GM12875 (cell line): ENCODE data around the gene DPEP2.
"Not testable (repeated sequence)": the region's sequence is repeated elsewhere in the genome, so short reads cannot be mapped to it uniquely, and the experiment has no call there.

Experiments used
- H3K4me3 ChIP-seq: one replicate; pipeline ENCODE4 v1.5.1; 2011; ENCODE audit warnings: low read depth, low read length, control low read depth
- TF ChIP-seq, protein P1 (sequence below): IDR thresholded peaks from 2 replicates; pipeline ENCODE4 v1.5.1; 2011; ENCODE audit warnings: low read depth, mild to moderate bottlenecking, control low read depth, inconsistent platforms, low read length, moderate library complexity, borderline replicate concordance; ENCODE audit not compliant: insufficient read depth

DPEP2 gene, protein sequence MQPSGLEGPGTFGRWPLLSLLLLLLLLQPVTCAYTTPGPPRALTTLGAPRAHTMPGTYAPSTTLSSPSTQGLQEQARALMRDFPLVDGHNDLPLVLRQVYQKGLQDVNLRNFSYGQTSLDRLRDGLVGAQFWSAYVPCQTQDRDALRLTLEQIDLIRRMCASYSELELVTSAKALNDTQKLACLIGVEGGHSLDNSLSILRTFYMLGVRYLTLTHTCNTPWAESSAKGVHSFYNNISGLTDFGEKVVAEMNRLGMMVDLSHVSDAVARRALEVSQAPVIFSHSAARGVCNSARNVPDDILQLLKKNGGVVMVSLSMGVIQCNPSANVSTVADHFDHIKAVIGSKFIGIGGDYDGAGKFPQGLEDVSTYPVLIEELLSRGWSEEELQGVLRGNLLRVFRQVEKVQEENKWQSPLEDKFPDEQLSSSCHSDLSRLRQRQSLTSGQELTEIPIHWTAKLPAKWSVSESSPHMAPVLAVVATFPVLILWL

DNA sequence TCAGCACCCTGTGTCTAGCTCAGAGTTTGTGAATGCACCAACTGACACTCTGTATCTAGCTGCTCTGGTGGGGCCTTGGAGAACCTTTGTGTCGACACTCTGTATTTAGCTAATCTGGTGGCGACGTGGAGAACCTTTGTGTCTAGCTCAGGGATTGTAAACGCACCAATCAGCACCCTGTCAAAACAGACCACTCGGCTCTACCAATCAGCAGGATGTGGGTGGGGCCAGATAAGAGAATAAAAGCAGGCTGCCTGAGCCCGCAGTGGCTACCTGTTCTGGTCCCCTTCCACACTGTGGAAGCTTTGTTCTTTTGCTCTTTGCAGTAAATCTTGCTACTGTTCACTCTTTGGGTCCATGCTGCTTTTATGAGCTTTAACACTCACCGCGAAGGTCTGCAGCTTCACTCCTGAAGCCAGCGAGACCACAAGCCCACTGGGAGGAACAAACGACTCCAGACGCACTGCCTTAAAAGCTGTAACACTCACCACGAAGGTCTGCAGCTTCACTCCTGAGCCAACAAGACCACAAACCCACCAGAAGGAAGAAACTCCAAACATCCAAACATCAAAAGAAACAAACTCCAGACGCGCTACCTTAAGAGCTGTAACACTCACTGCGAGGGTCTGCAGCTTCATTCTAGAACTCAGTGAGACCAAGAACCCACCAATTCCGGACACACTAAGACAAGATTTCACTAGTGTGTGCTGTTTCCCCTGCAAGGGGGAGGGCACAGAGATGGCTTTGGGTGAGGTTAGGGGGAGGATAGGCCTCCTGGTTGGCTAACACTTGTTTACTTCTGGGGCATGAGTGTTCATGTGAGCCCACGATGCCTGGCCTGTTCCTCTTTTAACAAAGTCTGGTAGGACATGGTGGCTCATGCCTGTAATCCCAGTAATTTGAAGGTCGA lies at the start of gene DPEP2:
Gene DPEP2, minus strand, starts transcription at position 706 of the 910 bp plus-strand sequence. CDS start 6,272 bp downstream, outside the sequence.
- H3K4me3 ChIP-seq, result not testable (repeated sequence)

DNA sequence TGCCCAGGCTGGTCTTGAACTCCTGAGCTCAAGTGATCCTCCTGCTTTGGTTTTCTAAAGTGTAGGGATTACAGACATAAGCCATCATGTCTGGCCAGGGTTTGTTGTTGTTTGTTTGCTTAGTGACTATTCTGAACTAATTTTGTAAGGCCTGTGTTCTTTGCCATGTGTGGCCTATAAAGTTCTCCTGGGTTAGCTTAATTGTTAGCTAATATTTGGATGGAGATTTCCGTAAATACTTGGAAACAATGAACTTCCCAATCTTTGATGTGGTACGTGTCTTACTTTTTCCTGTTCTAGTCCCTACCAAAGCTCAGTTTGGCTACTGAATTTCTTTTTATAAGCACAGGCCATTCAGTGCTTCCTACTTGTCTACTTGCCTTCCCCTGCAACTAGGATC lies 48.7 kb upstream of the DPEP2 start:
- H3K4me3 ChIP-seq, result no peak overlapping the region
- TF ChIP-seq, protein P1, sequence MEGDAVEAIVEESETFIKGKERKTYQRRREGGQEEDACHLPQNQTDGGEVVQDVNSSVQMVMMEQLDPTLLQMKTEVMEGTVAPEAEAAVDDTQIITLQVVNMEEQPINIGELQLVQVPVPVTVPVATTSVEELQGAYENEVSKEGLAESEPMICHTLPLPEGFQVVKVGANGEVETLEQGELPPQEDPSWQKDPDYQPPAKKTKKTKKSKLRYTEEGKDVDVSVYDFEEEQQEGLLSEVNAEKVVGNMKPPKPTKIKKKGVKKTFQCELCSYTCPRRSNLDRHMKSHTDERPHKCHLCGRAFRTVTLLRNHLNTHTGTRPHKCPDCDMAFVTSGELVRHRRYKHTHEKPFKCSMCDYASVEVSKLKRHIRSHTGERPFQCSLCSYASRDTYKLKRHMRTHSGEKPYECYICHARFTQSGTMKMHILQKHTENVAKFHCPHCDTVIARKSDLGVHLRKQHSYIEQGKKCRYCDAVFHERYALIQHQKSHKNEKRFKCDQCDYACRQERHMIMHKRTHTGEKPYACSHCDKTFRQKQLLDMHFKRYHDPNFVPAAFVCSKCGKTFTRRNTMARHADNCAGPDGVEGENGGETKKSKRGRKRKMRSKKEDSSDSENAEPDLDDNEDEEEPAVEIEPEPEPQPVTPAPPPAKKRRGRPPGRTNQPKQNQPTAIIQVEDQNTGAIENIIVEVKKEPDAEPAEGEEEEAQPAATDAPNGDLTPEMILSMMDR, result no peak

DNA sequence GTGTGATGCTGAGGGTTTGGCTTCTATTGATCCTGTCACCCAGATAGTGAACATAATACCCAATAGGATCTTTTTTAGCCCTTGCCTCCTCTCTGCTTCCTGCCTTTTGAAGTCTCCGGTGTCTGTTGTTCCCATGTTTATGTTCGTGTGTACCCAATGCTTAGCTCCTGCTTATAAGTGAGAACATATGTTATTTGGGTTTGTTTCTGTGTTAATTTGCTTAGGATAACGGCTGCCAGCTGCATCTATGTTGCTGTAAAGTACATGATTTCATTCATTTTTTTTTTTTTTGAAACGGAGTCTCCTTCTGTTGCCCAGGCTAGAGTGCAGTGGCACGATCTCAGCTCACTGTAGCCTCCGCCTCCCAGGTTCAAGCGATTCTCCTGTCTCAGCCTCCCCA lies 46.8 kb upstream of the DPEP2 start:
- H3K4me3 ChIP-seq, result no peak overlapping the region
- TF ChIP-seq, protein P1, result no peak

DNA sequence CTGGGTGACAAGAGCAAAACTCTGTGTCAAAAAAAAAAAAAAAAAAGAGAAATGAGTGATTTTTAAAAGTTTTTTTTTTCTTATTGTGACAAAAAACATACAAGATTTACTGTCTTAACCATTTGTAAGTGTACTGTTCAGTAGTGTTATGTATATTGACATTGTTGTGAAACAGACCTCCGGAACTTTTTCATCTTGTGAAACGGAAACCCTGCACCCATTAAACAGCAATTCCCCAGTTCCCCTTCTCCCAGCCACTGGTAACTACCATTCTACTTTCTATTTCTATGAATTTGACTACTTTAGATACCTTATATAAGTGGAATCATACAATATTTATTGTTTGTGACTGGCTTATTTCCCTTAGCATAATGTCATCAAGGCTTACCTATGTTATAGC lies 42.5 kb upstream of the DPEP2 start:
- H3K4me3 ChIP-seq, result no peak overlapping the region
- TF ChIP-seq, protein P1, result no peak

DNA sequence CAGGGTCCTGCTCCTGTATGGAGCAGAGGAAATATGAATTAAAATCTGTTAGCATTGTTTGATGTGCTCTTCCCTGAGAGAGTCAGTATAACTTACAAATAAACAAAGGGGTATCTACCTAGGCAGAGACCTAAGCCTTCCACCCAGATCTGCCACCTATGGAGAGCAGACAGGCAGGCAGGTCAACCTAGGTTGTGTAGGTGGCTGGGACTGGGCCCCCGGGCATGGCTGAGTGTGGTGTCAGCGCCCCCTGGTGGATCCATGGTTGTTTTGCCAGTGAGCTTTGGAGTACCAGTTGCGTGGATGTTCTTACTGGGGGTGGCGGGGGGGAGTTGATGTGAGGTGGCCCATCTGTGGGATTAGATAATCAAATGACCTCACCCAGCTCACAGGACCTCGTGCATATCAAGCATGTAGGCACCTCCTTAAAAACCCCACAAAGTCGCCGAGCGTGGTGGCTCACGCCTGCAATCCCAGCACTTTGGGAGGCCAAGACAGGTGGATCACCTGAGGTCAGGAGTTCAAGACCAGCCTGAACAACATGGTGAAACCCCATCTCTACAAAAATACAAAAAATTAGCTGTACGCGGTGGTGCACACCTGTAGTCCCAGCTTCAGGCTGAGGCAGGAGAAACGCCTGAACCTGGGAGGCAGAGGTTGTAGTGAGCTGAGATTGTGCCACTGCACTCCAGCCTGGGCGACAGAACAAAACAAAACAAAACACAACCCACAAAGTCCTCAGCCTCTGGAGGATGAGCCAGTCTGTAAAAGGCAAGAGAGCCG lies 41.4 kb upstream of the DPEP2 start:
- H3K4me3 ChIP-seq, result no peak overlapping the region
- TF ChIP-seq, protein P1, result peak; percentile 88

DNA sequence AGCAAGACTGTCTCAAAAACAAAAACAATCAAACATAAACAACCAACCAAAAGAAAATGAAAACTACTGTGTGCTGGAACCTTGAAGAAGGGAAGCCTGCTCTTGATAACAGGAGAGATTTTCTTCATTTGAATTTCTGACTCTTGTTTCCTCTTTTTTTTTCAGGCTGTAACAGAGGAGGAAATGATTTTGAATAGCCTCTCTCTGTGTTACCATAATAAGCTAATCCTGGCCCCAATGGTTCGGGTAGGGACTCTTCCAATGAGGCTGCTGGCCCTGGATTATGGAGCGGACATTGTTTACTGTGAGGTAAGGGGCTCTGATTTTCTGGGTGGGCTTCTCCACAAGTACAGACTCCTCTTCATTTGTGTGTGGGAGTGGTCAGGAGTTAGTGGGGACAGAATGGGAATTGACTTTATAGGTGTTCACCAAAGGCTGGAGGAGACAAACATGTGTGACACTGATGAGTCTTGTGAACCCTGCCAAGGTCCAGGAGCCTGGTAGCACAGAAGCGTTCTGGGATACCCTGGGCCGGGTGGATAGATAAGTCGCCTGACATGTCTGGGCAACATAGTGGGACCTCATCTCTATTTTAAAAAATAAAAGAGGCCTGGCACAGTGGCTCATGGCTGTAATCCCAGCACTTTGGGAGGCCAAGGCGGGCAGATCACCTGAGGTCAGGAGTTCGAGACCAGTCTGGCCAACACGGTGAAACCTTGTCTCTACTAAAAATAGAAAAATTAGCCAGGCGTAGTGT lies 38.7 kb upstream of the DPEP2 start:
- TF ChIP-seq, protein P1, result no peak
- H3K4me3 ChIP-seq, result peak overlapping the region; percentile 36
